ENCODE measurements around the gene ADAP1.

GRCh38 chr7:985915-986741 lies 31.6 kb upstream of the ADAP1 start:
- TF ChIP-seq, protein P1, sequence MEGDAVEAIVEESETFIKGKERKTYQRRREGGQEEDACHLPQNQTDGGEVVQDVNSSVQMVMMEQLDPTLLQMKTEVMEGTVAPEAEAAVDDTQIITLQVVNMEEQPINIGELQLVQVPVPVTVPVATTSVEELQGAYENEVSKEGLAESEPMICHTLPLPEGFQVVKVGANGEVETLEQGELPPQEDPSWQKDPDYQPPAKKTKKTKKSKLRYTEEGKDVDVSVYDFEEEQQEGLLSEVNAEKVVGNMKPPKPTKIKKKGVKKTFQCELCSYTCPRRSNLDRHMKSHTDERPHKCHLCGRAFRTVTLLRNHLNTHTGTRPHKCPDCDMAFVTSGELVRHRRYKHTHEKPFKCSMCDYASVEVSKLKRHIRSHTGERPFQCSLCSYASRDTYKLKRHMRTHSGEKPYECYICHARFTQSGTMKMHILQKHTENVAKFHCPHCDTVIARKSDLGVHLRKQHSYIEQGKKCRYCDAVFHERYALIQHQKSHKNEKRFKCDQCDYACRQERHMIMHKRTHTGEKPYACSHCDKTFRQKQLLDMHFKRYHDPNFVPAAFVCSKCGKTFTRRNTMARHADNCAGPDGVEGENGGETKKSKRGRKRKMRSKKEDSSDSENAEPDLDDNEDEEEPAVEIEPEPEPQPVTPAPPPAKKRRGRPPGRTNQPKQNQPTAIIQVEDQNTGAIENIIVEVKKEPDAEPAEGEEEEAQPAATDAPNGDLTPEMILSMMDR (conservative IDR thresholded peaks at IDR 0.05; ENCODE audit: low read depth, low read length), result no peak
- no peak for TF ChIP-seq EZH2 (IDR thresholded peaks at IDR 0.05; ENCODE audit: low read length, unreplicated experiment)
- TF ChIP-seq EZH2phosphoT487 (IDR thresholded peaks at IDR 0.05; ENCODE audit: borderline replicate concordance, low read length), result no peak

All from PC-3 (cell line).